Stimulated activated CD8-positive, alpha-beta memory T cell treated with anti-CD3 and anti-CD28 coated beads, Interleukin-12 subunit alpha, Interleukin-12 subunit beta, amount 100 ng/mL, for 24 hours (primary cell): Measurements from ENCODE around the gene PROCR.
"Not testable (repeated sequence)": the region's sequence is repeated elsewhere in the genome, so short reads cannot be mapped to it uniquely, and the experiment has no call there.

ENCODE experiments used
- DNase-seq: peaks from one replicate; pipeline ENCODE4 v3.0.0-alpha.2; 2020; ENCODE audit errors: extremely low read depth

Gene PROCR

GRCh38 chr20:35171753-35172433 lies at the start of gene PROCR:
PROCR (plus strand) TSS chr20:35172072; CDS start chr20:35172155, 83 bp downstream.
- no peak for DNase-seq

DNA sequence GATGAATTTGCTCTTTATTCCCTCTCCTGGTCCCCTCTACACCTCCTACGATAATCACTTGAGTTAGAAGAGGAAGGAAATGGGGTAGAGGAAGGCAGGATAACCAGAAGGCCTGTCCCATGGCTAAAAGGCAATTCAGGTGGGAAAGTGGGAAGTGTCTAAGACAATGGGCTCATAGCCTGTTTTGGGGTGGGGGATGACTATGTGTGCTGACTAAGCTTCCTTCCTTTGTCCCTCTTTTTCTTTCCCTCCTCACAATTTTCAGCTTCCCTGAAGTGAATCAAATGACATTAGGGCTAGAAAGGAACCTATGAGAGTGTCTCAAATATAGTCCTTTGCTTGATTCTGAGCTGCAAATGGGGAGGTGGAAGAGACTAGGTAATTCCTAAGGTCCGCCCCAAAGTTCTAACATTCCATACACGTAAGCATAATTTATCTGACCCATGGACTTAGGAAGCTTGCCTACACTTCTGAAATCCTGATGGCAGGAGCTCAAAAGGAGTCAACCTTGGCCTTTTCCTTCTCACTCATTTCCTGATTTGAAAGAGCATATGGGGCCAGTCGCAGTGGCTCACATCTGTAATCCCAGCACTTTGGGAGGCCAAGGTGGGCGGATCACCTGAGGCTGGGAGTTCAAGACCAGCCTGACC lies 49.0 kb upstream of the PROCR start:
- DNase-seq = no peak

DNA sequence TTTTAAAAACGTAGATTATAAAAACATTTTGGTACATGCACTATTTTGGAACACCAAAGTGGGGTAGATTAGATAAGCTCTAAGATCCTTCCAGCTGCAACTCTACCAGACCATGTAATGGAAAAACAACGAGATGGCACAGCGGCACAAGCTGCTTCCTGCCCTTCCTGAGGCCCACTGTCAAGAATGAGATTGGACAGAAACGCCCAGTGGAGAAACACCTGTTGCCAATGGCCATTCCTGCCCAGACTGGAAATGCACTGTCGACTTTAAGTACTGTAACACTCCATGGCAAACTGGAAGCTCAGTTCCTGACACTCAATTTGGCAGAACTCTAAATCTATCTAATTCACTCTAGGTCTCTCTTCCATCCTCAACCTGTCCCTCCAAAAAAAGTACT lies 46.1 kb upstream of the PROCR start:
- no peak for DNase-seq

DNA sequence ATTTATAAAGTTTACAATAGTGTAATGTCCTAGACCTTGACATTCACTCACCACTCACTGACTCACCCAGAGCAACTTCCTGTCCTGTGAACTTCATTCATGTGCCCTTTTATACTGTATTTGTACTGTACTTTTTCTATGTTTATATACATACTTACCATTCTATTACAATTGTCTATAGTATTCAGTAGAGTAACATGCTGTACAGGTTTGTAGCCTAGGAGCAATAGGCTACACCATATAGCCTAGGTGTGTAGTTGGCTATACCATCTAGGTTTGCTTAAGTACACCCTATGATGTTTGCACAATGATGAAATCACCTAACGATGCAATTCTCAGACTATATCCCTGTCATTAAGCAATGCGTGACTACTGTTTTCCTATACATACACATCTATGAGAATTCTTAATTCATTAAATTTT lies 42.2 kb upstream of the PROCR start:
- DNase-seq = no peak

DNA sequence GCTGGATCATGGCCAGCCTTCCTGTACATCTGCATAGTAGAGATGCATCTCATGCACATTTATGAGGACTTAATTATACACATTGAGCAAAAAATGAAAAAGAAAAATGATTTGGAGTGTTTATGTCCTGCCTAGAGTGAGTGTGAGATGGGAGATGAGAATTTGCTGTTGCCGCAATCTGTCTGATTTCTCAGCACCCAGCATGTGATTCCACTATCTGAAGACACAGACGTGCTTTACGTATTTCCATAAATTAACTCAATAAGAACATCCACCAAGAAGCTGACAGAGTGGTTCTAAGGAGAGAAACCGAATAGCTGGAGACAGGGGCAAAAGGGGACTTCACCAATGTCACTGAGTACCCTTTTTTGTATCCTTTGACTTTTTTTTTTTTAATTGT lies 39.9 kb upstream of the PROCR start:
- DNase-seq = no peak

- DNase-seq = no peak
Observed at GRCh38 chr20:35133031-35133430, 38.8 kb upstream of the PROCR start.

- DNase-seq = no peak
Observed at GRCh38 chr20:35133735-35134134, 38.1 kb upstream of the PROCR start.

- no peak for DNase-seq
Observed at GRCh38 chr20:35134472-35134871, 37.4 kb upstream of the PROCR start.

- DNase-seq = no peak
Observed at GRCh38 chr20:35134880-35135279, 37.0 kb upstream of the PROCR start.

- no peak for DNase-seq
Observed at GRCh38 chr20:35135867-35136586, 35.8 kb upstream of the PROCR start.

GRCh38 chr20:35144694-35145093 lies 27.2 kb upstream of the PROCR start:
- DNase-seq = no peak

DNA sequence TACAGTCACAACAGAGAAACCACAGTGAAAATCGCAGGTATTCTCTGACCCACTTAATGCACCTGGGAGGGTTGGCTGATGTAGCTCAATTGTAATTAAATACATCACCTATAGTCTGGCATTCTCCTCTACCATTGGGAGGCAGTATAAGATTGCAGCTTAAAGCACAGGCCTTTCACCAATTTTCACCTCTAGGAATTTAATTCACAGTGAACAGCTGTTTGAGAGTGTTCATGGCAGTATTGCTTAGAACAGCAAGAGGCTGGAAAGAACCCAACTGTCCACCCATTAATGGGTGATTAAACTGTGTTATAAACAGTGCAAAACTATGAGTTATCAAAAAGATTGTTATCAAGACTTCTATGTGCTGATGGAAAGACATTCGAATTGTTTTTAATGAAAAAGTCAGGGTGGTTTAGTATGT lies 26.7 kb upstream of the PROCR start:
- no peak for DNase-seq

GRCh38 chr20:35146299-35146919 lies 25.5 kb upstream of the PROCR start:
- DNase-seq = no peak

DNA sequence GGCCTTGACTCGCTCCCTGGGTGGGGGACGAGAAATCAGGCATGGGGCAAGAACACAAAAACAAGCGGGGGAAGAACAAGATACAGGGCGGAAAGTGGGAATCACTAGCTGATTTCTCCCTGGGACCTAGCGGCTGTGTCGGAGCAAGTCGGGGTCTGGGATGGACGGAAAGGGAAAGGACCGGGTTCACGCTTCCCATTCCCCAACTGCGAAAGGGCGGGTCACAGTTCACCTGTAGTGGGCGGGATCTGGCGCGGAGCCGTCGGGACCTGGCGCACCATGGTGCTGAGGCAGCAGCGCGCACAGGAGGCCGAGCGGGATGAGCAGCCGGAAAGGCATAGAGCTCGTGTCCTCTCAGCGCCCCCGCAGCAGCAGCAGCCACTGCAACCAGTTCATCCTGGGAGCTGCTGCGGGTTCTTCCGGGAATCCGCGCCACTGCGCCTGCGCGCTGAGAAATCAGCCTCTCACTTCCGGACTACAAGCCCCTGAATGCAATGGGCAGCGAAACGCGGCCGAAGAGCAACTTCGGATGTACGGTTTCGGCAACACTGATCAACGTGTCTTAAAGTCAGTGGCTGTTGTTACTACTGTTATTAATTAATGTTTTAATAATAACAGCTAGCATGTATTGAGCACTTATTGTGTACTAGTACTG lies 24.8 kb upstream of the PROCR start, which contains the start of gene EDEM2:
EDEM2 (minus strand) TSS at position 417 of the 655 bp plus-strand sequence; CDS start at position 339, 78 bp downstream.
- DNase-seq = peak; percentile 84

DNA sequence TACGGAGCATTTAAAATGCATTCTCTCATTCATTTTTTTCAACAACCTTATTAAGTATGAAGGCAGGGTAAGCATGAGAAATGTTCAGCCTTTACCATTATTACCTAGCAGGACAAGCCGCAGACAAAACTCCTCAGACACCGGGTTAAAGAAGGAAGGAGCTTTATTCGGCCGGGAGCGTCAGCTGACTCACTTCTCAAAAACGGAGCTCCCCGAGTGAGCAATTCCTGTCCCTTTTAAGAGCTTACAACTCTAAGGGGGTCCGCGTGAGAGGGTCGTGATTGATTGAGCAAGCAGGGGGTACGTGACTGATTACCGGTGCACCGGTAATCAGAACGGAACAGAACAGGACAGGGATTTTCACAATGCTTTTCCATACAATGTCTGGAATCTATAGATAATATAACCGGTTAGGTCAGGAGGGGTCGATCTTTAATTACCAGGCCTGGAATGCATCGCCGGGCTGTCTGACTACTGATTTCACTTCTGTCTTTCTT lies 24.2 kb upstream of the PROCR start:
- DNase-seq = not testable (repeated sequence)

- DNase-seq = no peak
Observed at GRCh38 chr20:35150846-35151579, 20.9 kb upstream of the PROCR start.

- DNase-seq = no peak
Observed at GRCh38 chr20:35151736-35152135, 20.1 kb upstream of the PROCR start.

DNA sequence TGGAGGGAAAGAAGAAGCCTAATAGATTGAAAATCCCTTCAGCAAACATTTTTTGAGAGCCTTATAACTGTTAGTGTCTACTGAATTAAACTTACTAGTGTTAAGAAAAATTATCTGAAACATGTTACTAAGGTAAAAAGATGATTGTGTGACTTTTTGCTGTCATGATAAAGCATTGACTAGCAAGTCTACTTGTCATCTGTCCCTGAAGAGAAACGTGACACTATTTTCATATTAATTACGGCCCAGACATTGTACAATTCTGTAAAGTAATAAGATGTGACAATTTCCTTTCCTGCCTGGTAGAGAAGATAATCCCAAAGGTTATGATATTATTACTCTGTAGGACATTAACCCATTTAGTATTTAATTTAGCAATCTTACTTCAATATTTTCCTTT lies 15.9 kb upstream of the PROCR start:
- DNase-seq = no peak

- DNase-seq = no peak
Observed at GRCh38 chr20:35156978-35157377, 14.9 kb upstream of the PROCR start.

DNA sequence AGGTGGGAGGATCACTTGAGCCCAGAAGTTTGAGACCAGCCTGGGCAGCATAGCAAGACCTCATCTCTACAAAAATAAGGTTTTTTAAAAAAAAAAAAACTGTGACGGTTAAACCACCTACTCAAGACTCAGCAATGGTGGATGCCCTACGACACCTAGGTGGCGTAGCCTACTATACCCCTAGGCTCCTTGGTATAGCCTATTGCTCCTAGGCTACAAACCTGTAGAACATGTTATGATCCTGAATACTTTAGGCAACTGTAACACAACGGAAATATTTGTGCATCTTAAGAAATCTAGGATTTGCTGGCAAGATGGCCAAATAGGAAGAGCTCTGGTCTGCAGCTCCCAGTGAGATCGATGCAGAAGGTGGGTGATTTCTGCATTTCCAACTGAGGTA lies 11.5 kb upstream of the PROCR start:
- DNase-seq = not testable (repeated sequence)

DNA sequence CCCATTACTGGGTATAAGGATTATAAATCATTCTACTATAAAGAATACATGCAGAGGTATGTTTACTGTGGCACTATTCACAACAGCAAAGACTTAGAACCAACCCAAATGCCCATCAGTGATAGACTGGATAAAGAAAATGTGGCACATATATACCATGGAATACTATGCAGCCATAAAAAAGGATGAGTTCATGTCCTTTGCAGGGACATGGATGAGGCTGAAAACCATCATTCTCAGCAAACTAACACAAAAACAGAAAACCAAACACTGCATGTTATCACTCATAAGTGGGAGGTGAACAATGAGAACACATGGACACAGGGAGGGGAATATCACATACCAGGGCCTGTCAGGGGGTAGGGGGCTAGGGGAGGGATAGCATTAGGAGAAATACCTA lies 7.3 kb upstream of the PROCR start:
- DNase-seq = not testable (repeated sequence)
